K562 (cell line): ENCODE results near the gene WDR35. TPM values are rescaled to one million over a fixed set of nuclear protein-coding genes. Genes with fewer than 3 reads are reported as not detected.

ENCODE experiments used
- ATAC-seq: fragments of 200-7000 bp; cut with Tn5 transposase; 3 replicates; pipeline ENCODE4 v1.9.1; 2020; ENCODE audit warnings: moderate library complexity
- BruUV-seq: library from RNA; stranded (reverse); fragments of 400-500 nt; replicated peaks from 2 replicates; lab custom pipeline; 2021; lab: Mats Ljungman, UMichigan
- CTCF ChIA-PET: fragments of 300-600 bp; formaldehyde crosslinking; extraction: SDS; loops from one replicate; lab custom pipeline; 2021; ENCODE audit warnings: low intra/inter-chr PET ratio; lab: Yijun Ruan, JAX
- POLR2A ChIA-PET: fragments of 300-600, 350-650 bp; sonication (Branson Sonifier 250); formaldehyde crosslinking; extraction: SDS; loops from one replicate; lab custom pipeline; 2021; ENCODE audit warnings: antibody characterized with exemption, inconsistent platforms; lab: Yijun Ruan, JAX
- DNase-seq, 4 experiments: peaks; one replicate each; pipeline versions ENCODE4 v3.0.0 to v3.0.0-alpha.2; 2011 to 2018; ENCODE audit warnings: low spot score in 3 of 4, mixed read lengths in 3 of 4; ENCODE audit errors: extremely low read depth in 1 of 4
- FAIRE-seq: peaks from 2 replicates; lab custom pipeline; 2011; peaks lifted over from hg19 to GRCh38; lab: Jason Lieb, UNC
- H2AFZ ChIP-seq: 2 replicates; pipeline ENCODE4 v1.6.0; 2011; ENCODE audit warnings: low read depth, low read length, control low read depth, inconsistent platforms
- H3K27ac ChIP-seq: fragments of 200-600 bp; 3 replicates; pipeline ENCODE4 v1.8.0; 2011; ENCODE audit warnings: low read depth, mild to moderate bottlenecking, control low read depth, inconsistent platforms, low read length, moderate library complexity, mixed read lengths; ENCODE audit errors: extremely low read depth
- H3K27me3 ChIP-seq, 2 experiments: fragments of 300-600 bp in 1 of 2; 2 replicates in 1 of 2; 3 replicates in 1 of 2; pipeline versions ENCODE4 v1.6.0 to v1.8.0; 2011; ENCODE audit warnings: inconsistent platforms in 2 of 2, low read length in 2 of 2, mild to moderate bottlenecking in 1 of 2, mixed read lengths in 1 of 2, moderate library complexity in 1 of 2; ENCODE audit not compliant: control insufficient read depth in 2 of 2, insufficient read depth in 2 of 2
- H3K36me3 ChIP-seq: fragments of 300-600 bp; 3 replicates; pipeline ENCODE4 v1.8.0; 2011; ENCODE audit warnings: mild to moderate bottlenecking, low read length, inconsistent platforms; ENCODE audit not compliant: control insufficient read depth, insufficient read depth
- H3K4me1 ChIP-seq, 2 experiments: fragments of 200-600 bp in 1 of 2; replicated peaks in 1 of 2; 2 replicates in 1 of 2; 3 replicates in 1 of 2; pipeline versions ENCODE4 v1.5.1 to v1.8.0; 2011; ENCODE audit warnings: inconsistent platforms in 2 of 2, low read length in 2 of 2, mild to moderate bottlenecking in 1 of 2, mixed read lengths in 1 of 2, moderate library complexity in 1 of 2; ENCODE audit not compliant: control insufficient read depth in 2 of 2, insufficient read depth in 2 of 2
- H3K4me2 ChIP-seq: 2 replicates; pipeline ENCODE4 v1.6.1; 2011; ENCODE audit warnings: low read length, control low read depth, inconsistent platforms, mixed read lengths; ENCODE audit not compliant: insufficient read depth
- H3K4me3 ChIP-seq: fragments of 200-600 bp; sonication (generic), shearing (Covaris generic); 2 replicates; pipeline ENCODE4 v1.5.1; 2016; ENCODE audit warnings: control low read depth, inconsistent platforms
- H3K79me2 ChIP-seq: fragments of 200-600 bp; 3 replicates; pipeline ENCODE4 v1.8.0; 2011; ENCODE audit warnings: low read length, inconsistent platforms; ENCODE audit not compliant: control insufficient read depth, insufficient read depth
- H3K9ac ChIP-seq, 2 experiments: 2 replicates each; pipeline versions ENCODE4 v1.6.0 to v1.6.1; 2011; ENCODE audit warnings: low read depth in 2 of 2, low read length in 2 of 2, control low read depth in 1 of 2, inconsistent platforms in 1 of 2, mild to moderate bottlenecking in 1 of 2, mixed read lengths in 1 of 2; ENCODE audit not compliant: insufficient read depth in 1 of 2
- H3K9me1 ChIP-seq: one replicate; pipeline ENCODE4 v1.6.0; 2011; ENCODE audit warnings: inconsistent platforms, mild to moderate bottlenecking, low read length, moderate library complexity; ENCODE audit not compliant: control insufficient read depth, insufficient read depth
- H3K9me3 ChIP-seq: replicated peaks from 2 replicates; pipeline ENCODE4 v1.5.1; 2011; ENCODE audit warnings: low read depth, low read length, inconsistent platforms; ENCODE audit not compliant: control insufficient read depth, insufficient read depth
- H4K20me1 ChIP-seq: replicated peaks from 2 replicates; pipeline ENCODE4 v1.6.1; 2011; ENCODE audit warnings: low read length, inconsistent platforms, mixed read lengths; ENCODE audit not compliant: control insufficient read depth, insufficient read depth
- DLX4 ChIP-seq: fragments of 250-450 bp; sonication (Bioruptor Pico); IDR thresholded peaks from 2 replicates; pipeline ENCODE4 v1.6.1; 2021; ENCODE audit warnings: mild to moderate bottlenecking
- HMG20B ChIP-seq: fragments of 250-450 bp; sonication (Bioruptor Pico); IDR thresholded peaks from 2 replicates; pipeline ENCODE4 v1.5.0; 2021; ENCODE audit warnings: mild to moderate bottlenecking
- MTF1 ChIP-seq: fragments of 250-450 bp; sonication (Bioruptor Pico); IDR thresholded peaks from 2 replicates; pipeline ENCODE4 v1.9.0; 2021; ENCODE audit warnings: moderate library complexity, mild to moderate bottlenecking, inconsistent platforms, borderline replicate concordance
- SLC30A9 ChIP-seq: fragments of 250-450 bp; sonication (Bioruptor Pico); IDR thresholded peaks from 2 replicates; pipeline ENCODE4 v1.8.0; 2022; ENCODE audit warnings: mild to moderate bottlenecking, moderate library complexity
- XRCC5 ChIP-seq: fragments of 200-400 bp; formaldehyde crosslinking; IDR thresholded peaks from 2 replicates; pipeline ENCODE4 v1.6.1; 2017; ENCODE audit warnings: low read depth, mild to moderate bottlenecking, low read length
- ZNF277 ChIP-seq: fragments of 250-450 bp; sonication (Bioruptor Pico); IDR thresholded peaks from 2 replicates; pipeline ENCODE4 v1.8.0; 2022; ENCODE audit warnings: inconsistent platforms, mild to moderate bottlenecking, moderate library complexity, borderline replicate concordance
- WGBS: fragments of 100-300 bp; shearing (Covaris generic); methylation state at CpG from one replicate; pipeline ENCODE4 v1.1.6; 2016; ENCODE audit warnings: low coverage, mixed read lengths; ENCODE audit not compliant: insufficient coverage; ENCODE audit errors: missing lambda C conversion rate; 5-methylcytosine and 5-hydroxymethylcytosine counted together
- in situ Hi-C: fragments of 300-500 bp; cut with MboI; formaldehyde crosslinking; loops from 4 replicates; pipeline ENCODE4 v1.15.0; 2018; ENCODE audit warnings: inconsistent platforms, mixed read lengths
- intact Hi-C: fragments of 100-400 bp; cut with micrococcal nuclease; formaldehyde crosslinking; loops from 2 replicates; pipeline ENCODE4 v1.14.2; 2022
- polyA plus RNA-seq, 8 experiments: library from polyadenylated mRNA; depleted of rRNA in 4 of 8; stranded (reverse) in 5 of 8; unstranded in 3 of 8; fragments of >200 nt; fragmentation: Nextera tagmentation in 2 of 8; fragmentation: Illumina TruSeq in 1 of 8; extraction: Ambion mirVana in 2 of 8; extraction: Trizol in 1 of 8; gene quantifications; 2 replicates each; pipeline versions ENCODE4 v1.2.1 to v1.2.3, GENCODE V29; 2011 to 2014; ENCODE audit warnings: inconsistent platforms in 1 of 8, missing spikeins in 1 of 8
- total RNA-seq, 7 experiments: library from RNA; depleted of rRNA in 6 of 7; stranded (reverse); fragments of >200 nt in 6 of 7; fragmentation: Illumina TruSeq in 2 of 7; extraction: Trizol in 2 of 7; gene quantifications; 2 replicates each; pipeline versions ENCODE4 v1.2.1 to v1.2.3, GENCODE V29; 2011 to 2021; ENCODE audit warnings: low replicate concordance in 1 of 7

The WDR35 gene
- total and polyA plus RNA-seq, 9 of the 15 experiments (the other 6 are each of a cell fraction or from before 2014, with no cell fraction given), result 3.3 to 13.1 (median 8.0) TPM

GRCh38 chr2:19893520-19894133 lies 96.3 kb downstream of the WDR35 start:
- CTCF ChIA-PET, result no interaction called here
- Histone ChIP-seq H3K36me3 (peaks cover 3% of the 10 kb centered on the region; the same call in 1 of the 3 replicates), H4K20me1 (0 out of 2 replicates have a peak, but pooled peaks cover 3% of the 10 kb centered on the region), H2AFZ (no peak overlapping the region), H3K9ac (no peak overlapping the region), H3K27ac (no peak overlapping the region), H3K9me1 (no peaks in the 10 kb centered on the region), H3K4me3 (no peak overlapping the region), H3K27me3 (no peaks in the 10 kb centered on the region), H3K4me1 (peaks cover 6 to 12% of the 10 kb centered on the region in 2 experiments; a peak in 4 of 5 replicates), H3K4me2 (no peak overlapping the region), H3K79me2 (peaks cover 64% of the 10 kb centered on the region), H3K9me3 (no peaks in the 10 kb centered on the region)
- FAIRE-seq, result peak; percentile 37
- TF ChIP-seq DLX4, result no peak
- no peak for TF ChIP-seq XRCC5
- TF ChIP-seq ZNF277 (CRISPR knock-in tag), result peak; percentile 86
- TF ChIP-seq MTF1, result 0 out of 2 replicates have a peak, but pooled peaks have one; percentile 28
- TF ChIP-seq HMG20B, result 0 out of 2 replicates have a peak, but pooled peaks have one; percentile 61
- 0 out of 2 replicates have a peak, but pooled peaks have one; percentile 72 for TF ChIP-seq SLC30A9 (CRISPR knock-in tag)
- POLR2A ChIA-PET, result no interaction called here
- in situ Hi-C loops, result no loop called here
- no peak for ATAC-seq
- no peak for DNase-seq
- intact Hi-C loops, result no loop called here
- no TSS peak for BruUV-seq
- 93% methylated on average over 4 of the region's 4 CpGs for WGBS
